Epidermal melanocyte (primary cell): ENCODE results near the gene CACNA2D1.
"Not testable (repeated sequence)": the region's sequence is repeated elsewhere in the genome, so short reads cannot be mapped to it uniquely, and the experiment has no call there.

Experiments
- DNase-seq: peaks from one replicate; pipeline ENCODE4 v3.0.0; 2011; ENCODE audit warnings: low spot score; ENCODE audit not compliant: insufficient read length

Gene CACNA2D1

DNA sequence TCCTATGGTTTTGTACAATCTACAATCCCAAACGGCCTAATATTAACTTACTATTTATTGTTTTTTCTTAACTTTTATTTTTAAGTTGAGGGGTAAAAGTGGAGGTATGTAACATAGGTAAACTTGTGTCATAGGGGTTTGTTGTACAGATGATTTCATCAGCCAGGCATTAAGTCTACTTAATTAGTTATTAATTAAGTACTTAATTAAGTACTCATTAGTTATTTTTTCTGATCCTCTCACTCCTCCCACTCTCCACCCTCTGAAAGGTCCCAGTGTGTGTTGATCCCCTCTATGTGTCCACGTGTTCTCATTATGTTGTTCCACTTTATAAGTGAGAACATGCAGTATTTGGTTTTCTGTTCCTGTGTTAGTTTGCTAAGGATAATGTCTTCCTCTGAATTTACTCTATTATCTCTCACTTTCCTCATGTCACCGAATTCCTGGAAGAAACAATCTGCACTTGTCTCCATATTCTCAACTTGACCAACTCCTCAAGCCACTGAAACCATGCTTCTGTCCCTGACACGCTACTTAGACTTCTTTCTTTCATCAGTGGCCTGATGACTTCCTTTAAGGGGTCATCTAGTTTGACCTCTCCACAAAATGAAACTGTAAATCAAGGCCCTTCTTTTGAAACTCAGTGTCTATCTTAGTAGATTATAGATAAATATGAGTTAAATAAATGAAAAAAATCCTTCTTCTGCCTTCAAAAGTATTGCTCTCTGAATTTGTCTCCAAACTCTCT lies 9.1 kb downstream of the CACNA2D1 start:
- no peak for DNase-seq

DNA sequence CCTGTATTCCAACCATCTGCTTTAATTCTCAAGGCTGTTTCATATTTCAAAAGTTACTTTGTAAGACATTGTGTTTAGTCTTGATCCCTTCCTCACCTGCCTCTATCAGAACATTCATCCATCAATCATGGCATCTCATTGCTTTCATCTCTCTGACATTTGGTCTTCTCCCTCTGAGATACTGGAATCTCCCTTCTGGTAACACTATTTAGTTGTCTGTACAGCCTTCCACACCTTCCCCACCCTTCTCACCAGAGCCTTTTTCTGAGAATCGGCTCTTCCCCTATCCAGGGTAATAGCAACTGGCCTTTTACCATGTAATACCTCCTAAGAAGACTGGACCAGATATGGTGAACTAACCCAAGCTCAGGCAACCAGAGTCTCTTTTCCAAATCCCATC lies 10.1 kb downstream of the CACNA2D1 start:
- DNase-seq = no peak

DNA sequence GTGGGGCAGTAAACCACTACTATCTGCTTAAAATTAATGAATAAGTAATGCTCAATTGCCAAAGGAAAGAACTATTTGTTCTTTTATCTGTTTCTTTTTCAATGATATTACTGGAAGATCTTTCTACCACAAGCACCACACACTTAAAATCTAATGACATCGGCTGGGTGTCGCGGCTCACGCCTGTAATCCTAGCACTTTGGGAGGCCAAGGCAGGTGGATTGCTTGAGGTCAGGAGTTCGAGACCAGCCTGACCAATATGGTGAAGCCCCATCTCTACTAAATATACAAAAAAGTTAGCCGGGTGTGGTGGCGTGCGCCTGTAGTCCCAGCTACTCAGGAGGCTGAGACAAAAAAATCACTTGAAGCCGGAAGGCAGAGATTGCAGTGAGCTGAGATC lies 10.8 kb downstream of the CACNA2D1 start:
- DNase-seq = not testable (repeated sequence)

DNA sequence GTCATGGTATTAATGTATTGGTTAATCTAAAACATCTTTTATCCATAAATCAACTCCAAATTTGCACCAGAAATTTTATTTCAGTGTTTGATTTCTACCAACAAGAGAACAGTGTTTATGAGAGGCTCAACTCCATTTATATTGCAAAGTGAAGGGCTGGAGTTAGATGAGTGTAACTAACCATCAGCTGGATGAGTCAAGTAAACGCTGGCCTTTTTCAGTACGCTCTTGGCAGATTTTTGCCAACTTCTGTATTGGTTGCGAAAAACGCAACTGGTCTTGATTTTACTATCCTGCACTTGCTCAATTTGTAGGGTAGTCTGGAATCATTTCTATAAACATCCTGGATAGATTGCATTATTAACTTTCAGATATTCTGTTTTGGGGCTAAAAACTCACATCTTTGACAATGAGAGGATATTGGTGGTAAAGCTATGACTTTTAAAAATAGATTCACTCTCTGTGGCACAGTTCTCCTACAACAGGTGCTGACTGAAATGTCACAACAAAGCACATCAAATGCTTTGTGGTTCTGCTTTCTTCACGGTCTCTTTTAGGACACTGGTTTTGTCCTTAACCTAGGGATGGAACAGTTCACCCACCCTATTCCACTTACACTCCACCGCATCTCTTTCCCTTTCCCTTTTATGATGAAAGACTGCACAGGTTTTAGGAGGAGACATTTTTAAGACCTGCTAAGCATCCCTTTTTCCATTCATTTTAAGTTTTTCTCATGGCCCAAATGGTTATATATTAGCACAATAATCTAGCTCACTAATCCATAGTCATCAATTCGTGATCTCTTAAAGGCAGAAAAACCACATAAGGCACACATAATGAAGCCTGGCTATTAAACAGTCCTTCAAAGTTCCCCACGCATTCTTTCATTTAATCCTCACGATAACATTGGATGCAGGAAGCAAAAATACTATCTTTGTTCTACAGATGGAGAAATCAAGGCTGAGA lies 12.8 kb downstream of the CACNA2D1 start:
- DNase-seq = peak; percentile 30

DNA sequence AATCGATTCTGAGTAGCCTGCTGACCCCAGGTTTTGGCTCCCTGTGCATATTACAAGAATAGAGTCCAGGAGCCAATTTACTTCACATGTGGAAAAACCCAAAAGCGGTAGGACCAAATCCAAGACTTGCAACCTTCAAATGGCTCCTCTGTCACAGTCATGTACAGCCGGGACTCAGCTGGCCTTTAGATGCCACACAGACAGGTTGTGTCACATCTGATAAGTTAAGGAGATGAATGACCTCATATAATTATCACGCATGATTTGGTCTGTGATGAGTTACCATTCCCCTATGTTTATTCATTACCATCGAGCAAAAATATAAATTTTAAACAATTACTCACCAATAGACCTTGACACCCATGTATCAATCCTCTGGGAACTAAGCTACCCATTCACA lies 14.2 kb downstream of the CACNA2D1 start:
- no peak for DNase-seq

DNA sequence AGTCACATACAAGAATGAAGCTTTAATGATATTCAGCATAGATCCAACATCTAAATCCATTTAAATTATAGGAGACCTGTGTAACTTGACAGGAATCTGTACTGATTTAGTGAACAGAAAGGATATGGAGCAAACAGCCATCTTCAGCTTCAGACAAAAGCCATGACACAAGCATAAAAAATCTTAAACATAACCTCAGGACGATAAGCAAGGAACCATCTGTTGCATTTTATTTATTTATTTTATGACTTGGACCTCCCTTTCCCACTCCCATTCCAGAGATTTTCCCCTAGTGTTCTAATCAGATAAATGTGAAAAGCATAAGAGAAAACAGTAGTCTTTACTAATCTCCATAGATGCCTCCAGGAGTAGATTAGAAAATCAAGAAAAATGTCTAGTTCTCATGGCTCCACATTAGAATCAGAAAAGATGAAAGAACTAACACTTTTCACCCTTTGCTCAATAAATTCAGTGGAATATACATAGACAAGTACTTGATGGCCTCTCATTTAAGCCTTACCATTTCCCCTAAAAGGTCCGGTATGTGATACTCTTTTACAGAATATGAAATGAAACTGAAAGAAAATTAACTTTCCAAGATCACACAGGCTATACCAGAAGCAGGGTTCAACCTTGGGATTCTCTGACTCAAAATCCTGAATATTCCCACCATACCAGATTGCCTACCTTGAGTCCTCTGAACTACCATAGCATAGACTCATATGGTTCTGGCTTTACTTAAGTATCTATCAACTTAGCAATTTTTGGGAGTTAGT lies 15.2 kb downstream of the CACNA2D1 start:
- no peak for DNase-seq

DNA sequence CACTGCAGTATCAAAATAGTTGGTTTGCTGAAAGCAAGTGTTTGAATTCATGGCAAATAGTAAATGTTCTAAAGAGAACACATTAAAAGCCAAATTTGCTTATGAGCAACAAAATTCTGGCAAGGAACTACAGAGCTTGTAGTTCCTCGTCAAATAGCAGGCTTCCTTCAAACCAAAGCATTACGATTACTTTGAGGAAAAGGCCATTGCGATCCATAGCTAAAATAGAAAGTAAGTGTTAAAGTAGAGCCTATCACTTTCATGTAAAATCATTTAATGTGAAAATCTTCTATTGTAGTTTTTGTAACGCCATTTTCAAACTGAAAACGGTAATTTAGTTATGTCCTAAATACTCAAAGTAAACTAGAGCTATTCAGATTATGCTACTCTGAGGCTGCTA lies 20.1 kb downstream of the CACNA2D1 start:
- no peak for DNase-seq

DNA sequence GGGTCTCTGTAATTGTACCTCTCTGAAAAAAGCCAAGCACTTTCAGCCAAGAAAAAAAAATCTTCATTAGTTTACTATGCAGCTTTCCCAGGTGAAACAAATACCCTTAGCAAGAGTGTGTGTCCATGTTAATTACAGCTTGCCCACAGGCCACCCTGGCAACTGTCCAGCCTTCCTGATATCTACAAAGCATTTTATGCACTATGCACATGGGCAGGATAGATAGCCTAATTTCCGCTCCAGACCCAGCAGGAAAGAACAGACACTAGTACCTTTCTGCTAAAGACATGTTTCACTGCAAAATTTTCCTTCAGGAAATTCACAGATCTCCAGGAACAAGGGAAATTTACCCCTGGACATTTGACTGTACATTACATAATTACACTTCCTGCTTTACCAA lies 24.4 kb downstream of the CACNA2D1 start:
- no peak for DNase-seq

DNA sequence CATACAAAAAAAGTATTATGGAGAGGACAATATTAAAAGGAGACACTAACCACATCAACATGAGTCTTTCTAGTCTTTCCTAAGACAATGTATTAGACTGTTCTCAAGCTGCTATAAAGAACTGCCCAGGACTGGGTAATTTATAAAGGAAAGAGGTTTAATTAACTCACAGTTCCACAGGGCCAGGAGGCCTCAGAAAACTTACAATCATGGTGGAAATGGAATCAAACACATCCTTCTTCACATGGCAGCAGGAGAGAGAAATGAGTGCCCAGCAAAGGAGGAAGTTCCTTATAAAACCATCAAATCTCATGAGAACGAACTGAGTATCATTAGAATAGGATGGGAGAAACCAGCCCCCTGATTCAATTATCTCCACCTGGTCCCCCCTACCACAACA lies 25.7 kb downstream of the CACNA2D1 start:
- DNase-seq = no peak

DNA sequence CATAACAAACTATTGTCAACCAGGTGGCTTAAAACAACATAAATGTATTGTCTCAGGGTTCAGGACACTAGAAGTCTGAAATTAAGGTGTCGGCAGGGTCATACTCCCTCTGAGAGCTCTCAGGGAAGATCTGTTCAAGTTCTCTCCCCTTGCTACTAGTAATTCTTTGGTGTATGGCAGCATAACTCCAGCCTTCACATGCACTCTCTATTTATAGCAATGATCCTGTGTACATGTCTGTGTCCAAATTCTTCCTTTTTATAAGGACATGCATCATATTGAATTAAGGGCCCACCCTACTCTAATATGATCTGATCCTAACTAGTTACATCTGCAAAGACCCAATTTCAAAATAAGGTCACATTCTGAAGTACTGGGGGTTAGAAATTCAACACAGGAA lies 27.2 kb downstream of the CACNA2D1 start:
- DNase-seq = no peak

DNA sequence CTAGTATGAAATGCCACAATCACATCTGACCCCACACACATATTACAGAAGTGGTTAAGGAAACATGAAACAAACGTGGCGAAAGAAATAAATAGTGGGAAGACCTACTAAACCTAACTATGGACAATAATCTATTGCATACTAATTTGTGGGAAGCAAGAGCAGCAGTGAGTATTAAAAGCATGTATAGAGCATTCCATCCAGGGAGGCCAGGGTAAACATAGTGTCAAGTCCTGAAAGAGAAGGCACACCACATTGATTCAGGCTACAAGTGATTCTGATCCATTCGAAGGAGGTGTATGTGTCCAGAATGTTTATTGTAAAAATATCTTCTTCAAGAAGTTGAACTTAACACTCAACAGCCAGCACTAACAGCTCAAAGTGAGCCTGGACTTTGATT lies 29.2 kb downstream of the CACNA2D1 start:
- no peak for DNase-seq

DNA sequence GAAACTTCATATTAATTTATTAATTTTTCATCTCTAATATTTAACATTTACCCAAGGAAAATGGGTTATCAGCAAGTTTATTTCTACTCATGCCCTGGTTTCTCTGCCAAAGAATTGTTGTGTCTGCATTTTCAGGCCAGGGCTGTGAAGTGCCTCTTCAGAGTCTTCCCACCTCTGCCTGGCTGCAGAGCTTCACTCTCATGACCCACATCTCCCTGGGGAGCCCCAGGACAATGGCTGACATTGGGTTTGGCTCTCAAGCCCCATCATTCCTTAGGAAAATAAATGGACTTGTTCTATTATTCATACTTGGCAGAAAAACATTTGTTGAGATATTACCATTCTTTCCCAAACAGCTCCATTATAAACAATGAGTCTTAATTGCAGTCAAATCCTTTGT lies 30.3 kb downstream of the CACNA2D1 start:
- DNase-seq = no peak

DNA sequence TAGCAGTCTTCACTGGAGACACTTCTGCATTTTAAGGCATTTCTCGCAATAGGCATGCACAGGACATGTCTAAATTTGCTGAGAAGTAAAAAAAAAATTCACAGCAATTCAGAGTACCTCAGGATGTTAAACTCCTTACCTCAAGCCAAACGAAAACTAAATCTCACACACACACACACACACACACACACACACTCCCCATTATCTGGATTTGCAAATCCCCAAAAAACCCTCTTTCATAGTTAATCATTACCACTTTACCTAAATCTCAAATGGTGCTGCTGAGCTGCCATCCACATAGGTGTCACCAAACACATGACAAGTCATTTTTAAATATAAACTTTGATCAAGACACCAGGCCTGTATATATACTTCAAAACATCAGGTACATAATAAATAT lies 31.8 kb downstream of the CACNA2D1 start:
- no peak for DNase-seq

DNA sequence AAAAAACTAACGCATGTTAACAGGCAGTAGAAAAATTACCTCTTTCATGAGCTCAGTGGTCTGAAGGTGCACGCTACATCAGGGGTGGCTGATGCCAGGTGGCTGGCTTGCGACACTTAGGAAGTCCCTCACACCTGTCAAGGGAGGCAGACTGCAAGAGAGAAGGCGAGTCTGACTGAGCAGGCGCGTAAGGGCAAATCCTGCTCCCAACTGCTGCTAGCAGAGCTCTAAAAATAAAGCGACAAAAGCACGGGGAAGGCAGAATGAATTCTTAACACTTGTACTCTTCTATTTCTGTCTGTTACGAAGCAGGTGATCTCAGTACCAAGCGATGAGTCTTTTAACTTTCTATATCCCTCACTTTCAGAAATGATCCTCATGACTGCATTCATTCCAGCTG lies 33.1 kb downstream of the CACNA2D1 start:
- no peak for DNase-seq

DNA sequence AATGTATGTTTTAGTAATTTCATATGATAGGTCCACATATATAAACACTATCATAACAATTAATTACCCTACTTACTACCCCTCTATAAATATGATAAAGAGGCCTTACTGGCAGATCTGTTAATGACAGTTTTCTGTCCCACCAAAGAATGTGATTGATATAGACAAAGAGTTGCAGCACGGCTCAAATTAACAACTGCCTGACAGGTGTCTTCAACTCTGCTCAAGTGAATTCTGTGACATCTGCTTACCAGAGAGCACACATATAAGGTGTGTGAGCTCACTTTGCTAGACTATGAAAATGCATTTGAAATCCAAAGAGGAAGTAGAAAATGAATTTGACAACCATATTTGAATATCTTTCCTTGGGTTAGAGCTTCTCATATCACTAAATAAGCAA lies 36.6 kb downstream of the CACNA2D1 start:
- no peak for DNase-seq

DNA sequence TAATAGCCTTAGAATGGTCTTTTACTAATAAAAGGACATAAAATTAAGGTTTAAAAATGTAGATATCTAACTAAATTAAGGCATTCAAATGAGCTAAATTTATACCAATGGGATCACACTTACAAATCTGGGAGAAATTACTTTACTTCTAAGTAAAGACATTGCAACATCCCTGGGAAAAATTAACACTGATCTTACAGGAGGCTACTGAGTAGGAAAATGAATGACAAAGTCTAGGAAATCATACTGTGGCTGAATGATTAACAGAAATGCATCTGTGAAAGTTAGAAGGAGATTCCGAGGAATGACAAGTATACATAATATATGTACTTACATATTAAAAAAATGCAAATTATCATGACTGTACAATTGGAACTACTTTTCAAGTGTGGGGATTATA lies 38.3 kb downstream of the CACNA2D1 start:
- DNase-seq = no peak

DNA sequence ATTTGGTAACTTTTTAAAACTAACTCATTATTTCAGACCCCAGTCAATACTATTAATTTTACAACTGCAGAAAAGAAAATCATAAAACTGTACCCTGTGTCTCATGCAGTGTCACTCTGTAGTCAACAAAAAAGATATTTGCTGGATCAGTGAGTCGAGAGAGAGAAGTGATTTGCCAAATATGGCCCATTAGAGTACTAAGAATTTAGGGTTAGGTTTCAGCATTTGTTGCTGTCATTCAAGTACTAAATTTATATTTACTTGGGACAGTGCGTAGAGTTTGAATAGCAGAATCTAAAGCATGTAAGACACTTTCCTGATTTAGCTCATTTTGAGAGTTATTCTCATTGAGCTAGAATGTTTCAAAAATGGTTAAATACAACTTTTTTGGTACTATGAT lies 38.9 kb downstream of the CACNA2D1 start:
- DNase-seq = no peak

DNA sequence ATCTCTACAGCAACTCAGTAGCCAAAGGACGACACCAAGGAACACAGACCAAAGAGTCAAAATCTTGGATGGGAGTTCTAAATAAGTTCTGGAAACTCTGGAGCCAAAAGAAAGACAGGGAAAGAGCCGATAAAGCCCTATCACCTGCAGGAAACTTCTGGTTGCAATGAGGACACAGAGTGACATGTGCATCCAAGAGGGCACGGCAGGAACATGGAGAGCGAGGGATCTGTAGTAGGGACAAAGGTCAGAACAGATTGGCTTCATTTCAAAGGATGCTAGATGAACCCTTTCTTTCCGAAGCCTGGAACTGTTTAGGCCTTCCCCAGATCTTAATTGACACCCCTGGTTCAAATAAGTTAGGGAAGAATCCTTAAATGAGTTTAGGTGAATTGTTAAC lies 39.5 kb downstream of the CACNA2D1 start:
- no peak for DNase-seq

DNA sequence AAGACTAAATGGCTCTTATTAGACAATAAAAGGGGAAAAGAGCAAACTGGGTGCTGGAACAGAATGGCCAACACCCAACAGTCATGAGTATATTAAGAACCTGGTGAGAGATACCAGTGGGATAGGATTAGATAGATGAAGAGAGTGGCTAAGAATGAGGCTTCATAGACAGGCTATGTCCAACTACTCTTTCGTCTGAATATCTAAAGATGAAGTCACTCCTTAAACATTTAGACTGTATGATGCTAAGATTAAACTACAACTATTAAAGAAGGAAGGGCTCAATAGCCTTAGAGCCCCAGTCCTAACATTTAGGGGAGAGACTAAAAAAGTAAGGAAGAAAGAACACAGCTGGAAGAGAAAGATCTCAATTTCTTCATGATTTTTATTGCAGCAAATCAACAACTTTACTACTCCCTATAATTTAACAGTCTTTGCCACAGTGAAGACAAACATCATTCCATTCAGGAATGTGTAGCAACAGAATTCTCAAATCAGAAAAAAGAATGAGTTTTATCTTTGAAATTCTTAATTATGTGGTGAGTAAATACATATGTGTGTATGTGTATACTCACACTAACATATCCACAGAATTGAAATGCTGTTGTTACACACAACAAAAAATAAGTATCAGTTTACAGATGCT lies 45.6 kb downstream of the CACNA2D1 start:
- DNase-seq = no peak

DNA sequence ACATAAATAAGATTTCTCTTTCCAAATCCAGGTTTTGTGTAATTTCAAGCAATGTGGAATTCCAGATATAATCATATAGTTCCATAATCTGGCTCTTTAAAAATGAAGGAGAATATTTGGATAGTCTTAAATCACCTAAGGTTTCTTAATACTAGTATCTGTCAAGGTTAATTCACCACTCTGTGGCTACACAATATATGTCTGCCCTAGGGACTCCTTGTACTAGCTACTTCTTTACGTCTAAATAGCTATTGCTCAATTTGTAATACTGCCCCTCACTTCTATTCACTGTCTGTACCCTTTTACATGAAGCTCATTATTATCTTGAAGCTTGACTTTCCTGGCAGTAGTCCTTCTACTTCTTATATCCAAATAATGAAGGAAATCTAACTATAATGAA lies 47.2 kb downstream of the CACNA2D1 start:
- no peak for DNase-seq

DNA sequence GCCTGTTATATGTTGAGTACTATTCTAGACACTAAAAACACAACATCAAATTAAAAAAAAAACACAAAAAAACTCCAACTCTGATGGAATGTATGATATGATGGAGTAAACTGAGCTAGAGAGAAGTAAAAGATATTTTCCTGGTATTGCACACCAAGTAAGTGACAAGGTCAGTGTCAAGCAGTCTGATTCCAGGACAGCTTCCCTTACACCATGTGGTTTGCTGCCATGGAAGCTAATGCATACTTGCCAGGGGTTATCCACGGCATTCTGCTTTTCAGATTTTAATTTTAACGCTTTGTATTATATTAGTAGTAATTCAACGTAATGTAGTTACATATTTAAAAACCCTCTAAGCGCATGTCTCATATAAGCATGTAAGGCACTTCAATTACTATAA lies 48.4 kb downstream of the CACNA2D1 start:
- no peak for DNase-seq
